Activated naive CD4-positive, alpha-beta T cell (primary cell): ENCODE results near the gene POU2F1.
"Not testable (repeated sequence)": the region's sequence is repeated elsewhere in the genome, so short reads cannot be mapped to it uniquely, and the experiment has no call there.

Source experiments
- DNase-seq, 4 experiments: peaks; one replicate each; lab custom pipeline; 2025; lab: John Stamatoyannopoulos, UW

Gene POU2F1

GRCh38 chr1:167205306-167206050 is 15.2 kb upstream of the POU2F1 start:
- not testable (repeated sequence) for DNase-seq

DNA sequence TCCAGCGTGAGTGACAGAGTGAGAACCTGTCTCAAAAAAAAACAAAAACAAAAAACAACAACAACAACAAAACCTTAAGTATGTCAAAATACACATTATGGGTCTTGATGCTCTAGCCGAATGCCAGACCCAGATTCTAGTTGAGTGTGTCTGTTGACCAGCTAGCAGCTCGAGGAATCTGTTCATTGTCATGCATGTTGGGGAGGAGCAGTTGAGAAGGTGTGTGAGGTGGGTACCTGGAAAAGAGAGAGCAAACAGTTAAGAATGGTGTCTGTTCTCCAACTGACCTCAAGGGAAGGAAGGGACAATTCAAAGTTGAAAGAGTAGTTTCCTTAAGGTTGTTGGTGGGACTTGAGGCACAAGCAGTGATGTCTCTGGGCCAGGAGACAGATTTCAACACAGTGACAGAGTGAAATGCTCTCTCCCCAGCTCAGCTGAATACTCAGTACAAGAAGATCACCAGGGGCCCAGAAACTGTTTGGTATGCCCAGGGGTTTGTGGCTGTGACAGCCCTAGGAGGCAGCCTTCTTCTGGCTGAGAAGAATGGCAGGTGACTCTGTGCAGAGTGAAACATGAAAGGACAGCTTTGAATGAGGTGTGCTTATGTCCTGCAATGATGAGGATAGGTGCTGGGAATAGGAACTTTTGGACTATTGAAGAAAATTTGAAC is 14.4 kb upstream of the POU2F1 start:
- no peak for DNase-seq

DNA sequence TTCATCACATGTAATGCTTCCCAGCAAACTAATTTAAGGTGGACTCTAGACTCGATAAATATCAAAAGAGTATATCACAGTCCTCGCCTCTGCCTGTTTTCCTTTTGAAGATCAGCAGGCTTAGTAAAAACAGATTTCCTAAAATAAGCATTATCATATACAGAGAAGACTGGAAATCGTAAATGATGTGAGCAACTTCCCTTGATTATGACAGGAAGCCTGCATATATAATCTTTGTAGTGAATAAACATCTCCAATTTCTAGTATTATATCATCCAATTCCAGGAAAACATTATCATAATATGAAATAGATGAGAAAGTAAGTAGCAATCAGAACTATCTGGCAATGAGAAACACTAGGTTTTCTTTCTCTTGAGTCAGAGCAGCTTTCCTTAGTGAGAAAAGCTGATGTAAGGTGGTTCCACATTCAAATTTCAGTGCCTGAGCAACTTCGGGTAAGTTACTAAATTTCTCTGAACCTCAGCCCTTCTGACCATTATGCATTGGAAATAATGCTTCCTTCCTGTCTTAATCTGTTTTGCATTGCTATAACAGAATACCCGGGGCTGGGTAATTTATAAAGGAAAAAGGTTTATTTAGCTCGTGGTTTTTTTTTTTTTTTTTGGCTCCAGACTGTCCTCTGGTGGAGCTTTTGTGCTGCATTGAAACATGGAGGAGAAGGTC is 12.6 kb upstream of the POU2F1 start:
- no peak for DNase-seq

DNA sequence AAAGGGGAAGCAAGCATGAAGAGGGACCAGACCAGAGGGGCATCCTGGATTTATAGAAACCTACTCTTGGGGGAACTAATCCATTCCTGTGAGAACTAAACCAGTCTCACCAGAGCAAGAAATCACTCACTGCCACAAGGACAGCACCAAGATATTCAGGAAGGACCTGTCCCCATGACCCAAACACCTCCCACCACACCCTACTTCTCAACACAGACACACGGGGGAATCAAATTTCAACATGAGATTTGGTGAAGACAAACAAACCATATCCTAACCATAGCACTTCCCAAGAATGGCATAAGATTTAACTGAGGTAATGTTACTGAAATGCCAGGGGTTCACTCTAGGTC is 12.1 kb upstream of the POU2F1 start:
- DNase-seq, result no peak

DNA sequence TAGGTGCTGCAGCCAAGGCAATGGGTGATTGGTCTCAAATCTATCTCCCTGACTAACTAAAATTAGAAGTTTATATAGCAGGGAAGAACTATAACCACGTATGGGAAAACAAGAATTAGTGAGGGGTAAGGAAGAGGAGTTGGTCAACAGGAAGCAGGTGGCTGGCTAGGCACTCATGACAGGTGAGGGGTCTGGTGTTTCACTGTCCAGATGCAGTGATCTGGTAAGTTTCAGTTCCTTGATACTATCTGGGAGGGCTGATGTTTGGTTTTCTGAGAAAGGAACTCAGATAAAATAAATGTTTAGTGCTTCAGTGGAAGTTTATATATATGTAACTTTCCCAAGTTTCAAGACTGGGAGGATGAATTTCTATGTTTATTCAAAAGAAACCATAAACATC is 11.6 kb upstream of the POU2F1 start:
- no peak for DNase-seq

DNA sequence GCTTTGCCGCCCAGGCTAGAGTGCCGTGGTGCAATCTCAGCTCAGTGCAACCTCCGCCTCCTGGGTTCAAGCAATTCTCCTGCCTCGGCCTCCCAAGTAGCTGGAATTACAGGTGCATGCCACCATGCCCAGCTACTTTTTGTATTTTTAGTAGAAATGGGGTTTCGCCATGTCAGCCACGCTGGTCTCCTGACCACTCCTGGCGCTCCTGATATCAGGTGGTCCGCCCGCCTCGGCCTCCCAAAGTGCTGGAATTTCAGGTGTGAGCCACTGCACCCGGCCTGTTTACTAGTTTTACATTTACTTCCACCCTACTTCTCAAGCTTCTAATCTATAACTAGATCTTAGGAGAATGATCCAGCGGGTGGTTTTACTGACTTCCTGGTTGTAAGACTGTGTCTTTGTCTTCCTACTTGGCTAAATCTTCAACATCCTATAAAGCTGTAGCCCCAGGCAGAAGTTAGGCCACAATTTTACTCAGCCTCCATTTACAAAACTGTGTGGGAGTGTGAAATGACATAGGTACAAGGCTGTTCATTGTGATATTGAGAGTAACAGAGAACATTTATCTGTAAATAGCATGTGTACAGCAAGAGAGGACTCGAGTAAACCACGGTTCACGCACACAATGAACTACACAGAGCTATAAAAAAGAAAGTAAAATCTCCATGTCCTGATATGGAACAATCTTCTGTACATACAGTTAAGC is 9.6 kb upstream of the POU2F1 start:
- no peak for DNase-seq

DNA sequence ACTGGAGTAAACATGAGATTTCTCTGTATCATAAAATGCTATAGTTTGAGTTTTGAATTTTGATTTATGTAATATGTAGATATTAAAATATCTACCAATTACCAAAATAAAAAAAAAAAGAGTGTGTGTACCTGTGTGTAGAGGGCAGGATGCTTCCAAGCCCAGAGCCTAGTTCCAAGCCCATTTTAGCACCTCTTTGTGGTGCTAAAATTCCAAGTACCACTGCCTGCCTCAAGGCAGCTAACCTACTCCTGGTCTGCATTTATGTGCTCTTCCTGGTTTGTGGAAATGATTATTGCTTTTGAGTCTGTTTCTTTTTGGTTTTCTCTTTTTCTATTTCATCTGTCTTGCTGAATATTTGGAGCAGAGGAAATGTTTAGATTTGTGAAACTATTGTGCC is 8.7 kb upstream of the POU2F1 start:
- DNase-seq, result no peak

DNA sequence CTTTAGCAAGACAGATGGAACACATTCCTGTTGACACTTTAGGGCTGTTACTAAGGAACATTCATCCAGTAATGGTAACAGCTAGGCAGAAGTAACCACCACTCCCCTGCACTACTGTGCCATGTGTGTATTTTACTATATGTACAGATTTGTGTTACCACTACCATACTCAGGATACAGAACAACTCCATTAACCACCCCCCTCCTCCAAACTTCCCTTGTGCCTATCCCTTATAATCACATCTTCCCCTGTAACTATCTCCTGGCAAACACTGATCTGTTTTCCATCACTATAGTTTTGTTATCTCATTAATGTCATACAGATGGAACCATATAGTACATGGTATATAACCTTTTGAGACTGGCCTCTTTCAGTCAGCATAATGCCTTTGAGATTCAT is 3.9 kb upstream of the POU2F1 start:
- DNase-seq, result no peak

DNA sequence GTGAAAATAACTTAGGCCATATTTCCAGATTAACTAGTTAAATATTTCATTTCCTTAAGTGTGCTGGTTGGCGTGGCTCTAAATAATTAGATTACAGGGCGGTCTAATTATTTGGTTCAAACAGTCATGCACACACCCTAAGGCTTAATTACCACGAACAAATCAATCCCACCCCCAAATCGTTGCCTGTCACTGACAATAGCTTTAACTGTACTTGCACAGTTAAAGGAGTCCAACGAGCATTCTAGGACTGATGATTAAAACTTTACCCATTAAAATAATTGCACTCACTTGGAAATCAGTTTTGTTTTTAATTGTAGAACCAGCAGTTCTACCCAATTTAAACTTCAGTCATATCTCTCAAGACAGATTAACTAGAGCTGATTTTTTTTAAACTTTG is 1.5 kb upstream of the POU2F1 start:
- no peak for DNase-seq

DNA sequence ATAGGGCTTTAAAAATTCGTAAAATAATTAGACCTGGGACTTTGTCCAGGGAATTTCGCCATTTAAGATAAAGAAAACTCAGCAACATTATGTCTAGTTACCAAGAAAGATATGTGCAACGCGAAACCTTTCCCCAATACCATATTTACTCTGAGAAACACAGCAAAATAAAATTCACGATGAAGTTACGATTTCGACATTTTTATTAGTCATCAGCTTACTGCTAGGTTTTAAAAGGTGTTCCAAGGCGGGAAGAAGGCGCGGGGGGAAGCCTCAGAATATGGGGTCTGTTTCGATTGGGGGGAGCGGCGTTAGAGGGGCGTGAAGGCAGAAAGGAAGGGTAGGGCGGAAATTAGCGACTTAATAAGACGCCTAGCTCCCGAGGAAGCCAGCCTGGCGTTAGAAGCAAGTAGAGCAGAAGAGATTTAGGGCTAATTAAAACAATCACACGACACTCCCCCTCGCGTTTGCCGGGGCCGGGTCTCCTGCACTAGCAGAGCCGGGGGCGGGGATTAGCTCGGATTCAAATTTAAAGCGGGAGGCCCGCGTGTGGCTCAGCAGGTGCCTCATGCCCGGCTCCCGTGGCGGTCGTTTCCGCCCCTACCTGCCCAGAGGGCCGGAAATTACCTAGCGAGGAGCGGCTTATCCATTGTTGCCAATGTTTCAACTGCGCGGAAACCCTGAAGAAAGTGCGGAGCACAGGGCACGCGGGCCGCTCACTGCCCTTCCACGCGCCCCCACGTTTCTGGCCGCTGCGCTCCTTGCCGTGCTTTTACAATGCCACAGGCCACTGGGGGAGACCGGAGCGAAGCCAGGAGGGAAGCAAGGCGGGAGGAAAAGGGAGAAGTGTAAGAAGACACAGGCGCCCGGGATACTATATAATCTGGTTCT is 795 bp upstream of the POU2F1 start:
- DNase-seq, result peak; percentile 60 to 87 (median 74)

- peak in 1 of 4 experiments; percentile 44 for DNase-seq
Measured at GRCh38 chr1:167221126-167221737, 546 bp downstream of the POU2F1 start.

GRCh38 chr1:167221738-167222610 is 1.3 kb downstream of the POU2F1 start:
- DNase-seq, result peak; percentile 17 to 48 (median 34)

GRCh38 chr1:167223144-167224103 is 2.7 kb downstream of the POU2F1 start:
- DNase-seq, result no peak

- not testable (repeated sequence) for DNase-seq
Measured at GRCh38 chr1:167224734-167225235, 4.1 kb downstream of the POU2F1 start.

DNA sequence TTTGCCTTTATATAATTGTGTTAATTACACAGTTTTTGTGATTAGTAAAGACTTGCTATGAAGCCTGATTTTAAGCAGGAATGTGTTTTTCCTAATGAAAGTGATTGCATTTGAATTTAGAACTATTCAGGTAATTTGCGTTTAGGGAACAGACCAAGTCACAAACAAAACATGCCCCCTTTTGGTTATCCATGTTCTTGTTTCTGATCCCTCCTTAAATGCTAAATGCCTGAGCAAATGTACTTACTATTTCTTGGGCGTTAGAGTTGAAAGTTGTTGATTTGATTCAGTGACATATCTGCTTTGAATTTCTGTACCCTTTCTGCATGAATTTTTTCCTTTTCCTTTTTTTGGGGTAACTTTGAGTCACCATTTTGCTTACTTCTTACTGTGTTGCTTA is 5.2 kb downstream of the POU2F1 start:
- no peak for DNase-seq

- no peak for DNase-seq
Measured at GRCh38 chr1:167227934-167228378, 7.3 kb downstream of the POU2F1 start.

DNA sequence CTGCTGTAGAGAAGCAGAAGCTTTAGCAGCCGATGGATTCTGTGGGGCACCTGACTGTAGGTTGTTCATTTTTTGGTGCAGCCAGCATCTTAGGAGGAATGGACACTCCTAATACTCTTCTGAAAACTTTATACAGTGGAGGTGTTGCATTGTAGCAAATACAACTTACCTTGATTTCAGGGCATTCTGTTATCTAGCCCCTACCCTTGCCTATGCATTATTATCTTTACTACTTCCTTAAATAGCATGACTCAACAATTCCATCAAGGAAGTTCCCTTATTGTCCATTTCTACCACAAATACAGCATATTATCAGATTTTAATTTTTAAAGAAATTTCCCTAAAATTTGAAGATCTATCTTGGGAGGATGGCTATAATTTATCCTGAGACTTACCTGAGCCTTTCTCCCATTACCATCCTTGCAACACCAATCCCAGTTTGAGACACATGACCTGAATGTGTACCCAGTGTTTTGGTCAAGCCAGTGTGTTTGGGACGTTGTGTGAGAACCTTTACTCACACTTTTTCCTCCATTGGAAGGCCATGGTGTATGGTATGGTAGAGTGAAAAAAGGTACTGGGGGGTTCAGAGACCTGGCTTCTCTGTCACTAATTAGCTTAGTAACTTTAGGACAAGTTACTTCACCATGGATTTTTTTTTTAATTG is 9.2 kb downstream of the POU2F1 start:
- no peak for DNase-seq

- no peak for DNase-seq
Measured at GRCh38 chr1:167230437-167230836, 9.8 kb downstream of the POU2F1 start.
